COR-L47 (cell line): ENCODE results near the gene RPE65.
A peak's percentile ranks its signal among the peaks of the same experiment; 100 is the strongest.
"Not testable (repeated sequence)": the region's sequence is repeated elsewhere in the genome, so short reads cannot be mapped to it uniquely, and the experiment has no call there.

Experiments used
- DNase-seq: peaks from one replicate; lab custom pipeline; 2025; lab: John Stamatoyannopoulos, UW

Gene RPE65

GRCh38 chr1:68449901-68450300, at the start of gene RPE65:
RPE65 (minus strand) TSS chr1:68449954; CDS start chr1:68449905, 49 bp downstream.
- peak; percentile 34 for DNase-seq

- no peak for DNase-seq
These were observed 47.6 kb upstream of the RPE65 start for GRCh38 chr1:68497358-68497698.

GRCh38 chr1:68496680-68497357, 47.1 kb upstream of the RPE65 start, which contains the start of gene DEPDC1:
DEPDC1 (minus strand) TSS chr1:68497082; CDS start chr1:68496999, 83 bp downstream.
- peak; percentile 95 for DNase-seq

- DNase-seq = no peak
These were observed 46.4 kb upstream of the RPE65 start for GRCh38 chr1:68495968-68496679.

- DNase-seq = no peak
These were observed 45.8 kb upstream of the RPE65 start for GRCh38 chr1:68495532-68495931.

GRCh38 chr1:68493193-68493592, 43.4 kb upstream of the RPE65 start:
- no peak for DNase-seq

- DNase-seq = not testable (repeated sequence)
These were observed 42.5 kb upstream of the RPE65 start for GRCh38 chr1:68492255-68492654.

- no peak for DNase-seq
These were observed 40.4 kb upstream of the RPE65 start for GRCh38 chr1:68490046-68490651.

- DNase-seq = no peak
These were observed 35.8 kb upstream of the RPE65 start for GRCh38 chr1:68485431-68486022.

- DNase-seq = no peak
These were observed 34.9 kb upstream of the RPE65 start for GRCh38 chr1:68484618-68485017.

- no peak for DNase-seq
These were observed 31.3 kb upstream of the RPE65 start for GRCh38 chr1:68481041-68481440.

GRCh38 chr1:68479501-68479900, 29.7 kb upstream of the RPE65 start:
- no peak for DNase-seq

GRCh38 chr1:68478662-68479061, 28.9 kb upstream of the RPE65 start:
- DNase-seq = no peak

GRCh38 chr1:68476626-68477025, 26.9 kb upstream of the RPE65 start:
- DNase-seq = not testable (repeated sequence)

- DNase-seq = no peak
These were observed 23.3 kb upstream of the RPE65 start for GRCh38 chr1:68473060-68473459.

GRCh38 chr1:68470388-68470970, 20.7 kb upstream of the RPE65 start:
- peak; percentile 1 for DNase-seq

GRCh38 chr1:68464891-68465290, 15.1 kb upstream of the RPE65 start:
- DNase-seq = no peak

GRCh38 chr1:68460935-68461334, 11.2 kb upstream of the RPE65 start:
- no peak for DNase-seq

- DNase-seq = no peak
These were observed 10.0 kb upstream of the RPE65 start for GRCh38 chr1:68459796-68460195.

- no peak for DNase-seq
These were observed 9.3 kb upstream of the RPE65 start for GRCh38 chr1:68459091-68459490.

- no peak for DNase-seq
These were observed 6.4 kb upstream of the RPE65 start for GRCh38 chr1:68456202-68456601.

- DNase-seq = no peak
These were observed 4.8 kb upstream of the RPE65 start for GRCh38 chr1:68454534-68454933.
